ENCODE results near the gene VTI1A. TPM values are rescaled to one million over a fixed set of nuclear protein-coding genes. Genes with fewer than 3 reads are reported as not detected.

Gene VTI1A
- total RNA-seq, 6 experiments from 2014 or later, result 11.2 to 26.2 (median 12.3) TPM

DNA sequence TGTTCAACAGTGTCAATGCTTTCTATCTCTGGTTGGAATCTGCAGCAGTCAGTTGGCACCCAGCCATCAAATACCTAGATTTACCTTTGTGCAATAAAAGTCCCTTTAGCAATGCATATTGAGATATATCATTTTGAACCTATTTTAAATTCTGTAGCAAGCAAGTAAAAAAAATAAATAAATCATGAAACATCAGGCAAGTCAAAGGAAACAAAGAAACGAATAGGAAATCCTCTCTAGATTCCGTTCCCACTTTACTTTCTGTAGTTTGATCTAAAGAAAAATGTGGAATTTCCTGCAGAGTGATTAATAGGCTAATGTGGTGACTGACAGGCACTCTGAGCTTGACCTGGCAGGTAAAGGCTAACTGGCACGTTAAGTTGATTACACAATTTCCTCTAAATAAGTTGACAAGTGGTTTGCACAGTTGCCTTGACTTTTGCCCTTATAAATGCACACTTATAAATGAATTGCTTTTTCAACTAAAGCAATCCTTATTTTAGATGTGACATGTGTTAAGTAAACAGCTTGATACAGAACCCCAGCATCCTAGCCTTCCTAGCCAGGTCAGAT lies 294.9 kb downstream of the VTI1A start:
- WGBS (ENCODE audit: insufficient coverage, low coverage, low lambda C conversion rate, missing lambda C conversion rate), result 5% methylated on average over 3 of the region's 3 CpGs
- no peaks in the 10 kb centered on the region for H3K27me3 ChIP-seq
- no peak for DNase-seq
- no peak overlapping the region for H3K4me3 ChIP-seq
- H3K4me1 ChIP-seq, result peaks cover 0 to 61% (median 17%) of the 10 kb centered on the region in 4 donors
- peak; percentile 63 to 69 (median 65) for ATAC-seq
- TF ChIP-seq, protein P1, sequence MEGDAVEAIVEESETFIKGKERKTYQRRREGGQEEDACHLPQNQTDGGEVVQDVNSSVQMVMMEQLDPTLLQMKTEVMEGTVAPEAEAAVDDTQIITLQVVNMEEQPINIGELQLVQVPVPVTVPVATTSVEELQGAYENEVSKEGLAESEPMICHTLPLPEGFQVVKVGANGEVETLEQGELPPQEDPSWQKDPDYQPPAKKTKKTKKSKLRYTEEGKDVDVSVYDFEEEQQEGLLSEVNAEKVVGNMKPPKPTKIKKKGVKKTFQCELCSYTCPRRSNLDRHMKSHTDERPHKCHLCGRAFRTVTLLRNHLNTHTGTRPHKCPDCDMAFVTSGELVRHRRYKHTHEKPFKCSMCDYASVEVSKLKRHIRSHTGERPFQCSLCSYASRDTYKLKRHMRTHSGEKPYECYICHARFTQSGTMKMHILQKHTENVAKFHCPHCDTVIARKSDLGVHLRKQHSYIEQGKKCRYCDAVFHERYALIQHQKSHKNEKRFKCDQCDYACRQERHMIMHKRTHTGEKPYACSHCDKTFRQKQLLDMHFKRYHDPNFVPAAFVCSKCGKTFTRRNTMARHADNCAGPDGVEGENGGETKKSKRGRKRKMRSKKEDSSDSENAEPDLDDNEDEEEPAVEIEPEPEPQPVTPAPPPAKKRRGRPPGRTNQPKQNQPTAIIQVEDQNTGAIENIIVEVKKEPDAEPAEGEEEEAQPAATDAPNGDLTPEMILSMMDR (IDR thresholded peaks at IDR 0.05), result no peak
- no peak for TF ChIP-seq POLR2A (IDR thresholded peaks at IDR 0.05)
- peak overlapping the region; percentile 63 to 85 (median 64) for H3K27ac ChIP-seq
- intact Hi-C loops (cut with DNase I), result no loop called here
- H3K9me3 ChIP-seq, result no peaks in the 10 kb centered on the region
- no peaks in the 10 kb centered on the region for H3K36me3 ChIP-seq

DNA sequence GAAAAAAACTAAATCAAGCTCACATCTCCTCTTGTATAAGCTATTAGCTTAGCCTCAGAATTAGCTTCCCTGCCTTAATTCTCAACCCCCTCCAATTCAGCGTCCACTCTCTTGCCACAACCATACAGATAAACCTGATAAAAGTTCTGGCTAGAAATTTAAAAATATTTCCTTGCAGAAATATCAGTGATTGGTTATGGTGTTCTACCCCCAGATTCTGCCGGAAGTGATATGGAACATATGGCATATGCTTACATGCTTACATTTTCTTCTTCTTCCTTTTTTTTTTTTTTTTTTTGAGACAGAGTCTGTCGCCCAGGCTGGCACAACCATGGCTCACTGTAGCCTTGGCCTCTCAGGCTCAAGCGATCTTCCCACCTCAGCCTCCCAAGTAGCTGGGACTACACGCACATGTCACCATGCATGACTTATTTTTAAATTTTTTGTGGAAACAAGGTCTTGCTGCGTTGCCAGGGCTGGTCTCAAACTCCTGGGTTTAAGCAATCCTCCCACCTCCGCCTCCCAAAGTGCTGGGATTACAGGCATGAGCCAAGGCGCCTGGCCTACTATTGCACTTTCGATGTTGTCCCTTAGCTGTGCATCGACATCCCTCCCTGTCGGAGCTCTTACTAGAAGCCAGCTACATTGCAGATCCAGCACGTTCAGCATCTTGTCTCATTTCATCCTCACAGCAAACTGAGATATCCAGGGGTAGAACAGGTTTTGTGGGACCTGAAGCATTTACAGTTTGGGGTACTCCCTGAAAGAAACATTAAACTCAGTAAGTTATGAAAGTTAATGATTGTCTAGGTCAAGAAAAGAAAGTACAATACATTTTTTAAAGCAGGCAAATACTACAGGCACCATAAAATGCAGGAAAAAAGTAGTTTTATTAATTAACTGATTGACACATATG lies 297.4 kb downstream of the VTI1A start:
- ATAC-seq (peak; percentile 16 to 51 (median 46)), DNase-seq (peak in 2 of 3 donors; percentile 39 to 57)
- TF ChIP-seq, protein P1 (IDR thresholded peaks at IDR 0.05), result no peak
- no peak for TF ChIP-seq POLR2A (IDR thresholded peaks at IDR 0.05)

DNA sequence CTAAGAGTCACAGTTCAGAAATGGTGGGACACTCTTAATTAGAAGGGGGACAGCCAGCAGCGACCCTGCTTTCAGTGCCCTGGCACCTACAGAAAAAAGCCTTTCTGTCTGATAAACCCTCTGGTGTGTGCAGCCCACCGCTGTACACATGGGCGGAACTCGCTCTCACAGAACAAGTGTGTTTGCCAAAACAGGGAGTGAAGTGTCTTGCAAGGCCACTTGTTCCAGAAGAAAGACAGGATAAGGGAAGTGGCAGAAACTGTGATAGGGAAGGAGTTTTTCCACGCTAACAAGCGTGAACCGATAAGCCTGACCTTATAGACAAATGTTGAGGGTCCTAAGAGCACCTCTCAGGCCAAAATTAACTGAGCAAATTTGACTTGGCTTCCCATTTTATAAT lies 299.3 kb downstream of the VTI1A start:
- 93% methylated on average over 7 of the region's 7 CpGs for WGBS (ENCODE audit: insufficient coverage, low coverage, low lambda C conversion rate, missing lambda C conversion rate)
- DNase-seq, result no peak
- no peaks in the 10 kb centered on the region for H3K27me3 ChIP-seq
- H3K36me3 ChIP-seq, result no peaks in the 10 kb centered on the region
- no peaks in the 10 kb centered on the region for H3K9me3 ChIP-seq
- ATAC-seq, result no peak
- H3K4me1 ChIP-seq, result peaks cover 0 to 52% (median 17%) of the 10 kb centered on the region in 4 donors
- no peak overlapping the region for H3K27ac ChIP-seq
- TF ChIP-seq, protein P1 (IDR thresholded peaks at IDR 0.05), result no peak
- TF ChIP-seq POLR2A (IDR thresholded peaks at IDR 0.05), result no peak
- no peak overlapping the region for H3K4me3 ChIP-seq
- intact Hi-C loops (cut with DNase I), result no loop called here

More for the DNA sequence above, 297.4 kb downstream of the VTI1A start:
- intact Hi-C loops (cut with DNase I), result no loop called here
- Histone ChIP-seq H3K27ac (peak overlapping the region in 2 of 3 donors; percentile 52 to 85), H3K36me3 (no peaks in the 10 kb centered on the region), H3K9me3 (no peaks in the 10 kb centered on the region), H3K27me3 (no peaks in the 10 kb centered on the region), H3K4me3 (no peak overlapping the region), H3K4me1 (peaks cover 0 to 54% (median 17%) of the 10 kb centered on the region in 4 donors)
- 56% methylated on average over 10 of the region's 12 CpGs for WGBS (ENCODE audit: insufficient coverage, low coverage, low lambda C conversion rate, missing lambda C conversion rate)

- Histone ChIP-seq H3K4me3 (no peak overlapping the region), H3K9me3 (no peaks in the 10 kb centered on the region), H3K27ac (peak overlapping the region; percentile 6 to 79 (median 51)), H3K4me1 (peaks cover 0 to 31% (median 14%) of the 10 kb centered on the region in 4 donors), H3K36me3 (no peaks in the 10 kb centered on the region), H3K27me3 (no peaks in the 10 kb centered on the region)
- ATAC-seq (peak; percentile 80 to 90 (median 85)), DNase-seq (no peak)
- WGBS (ENCODE audit: insufficient coverage, low coverage, low lambda C conversion rate, missing lambda C conversion rate), result 12% methylated on average over 6 of the region's 6 CpGs
- intact Hi-C loops (cut with DNase I), result no loop called here
- no peak for TF ChIP-seq POLR2A (IDR thresholded peaks at IDR 0.05)
- TF ChIP-seq, protein P1 (IDR thresholded peaks at IDR 0.05), result no peak
Observed at GRCh38 chr10:112750427-112751167, 303.6 kb downstream of the VTI1A start.
